Lower lobe of right lung (tissue), 2 donors: ENCODE data around the gene ITPRID1. TPM values are rescaled to one million over a fixed set of nuclear protein-coding genes. Genes with fewer than 3 reads are reported as not detected.
"Not testable (repeated sequence)": the region's sequence is repeated elsewhere in the genome, so short reads cannot be mapped to it uniquely, and the experiment has no call there.

Experiments used
- ATAC-seq, 2 donors: fragments of 200-7000 bp; cut with Tn5 transposase; one replicate each; pipeline ENCODE4 v1.9.1; 2020 to 2022; ENCODE audit warnings: mild to moderate bottlenecking in 2 of 2, moderate library complexity in 2 of 2
- DNase-seq: peaks from one replicate; pipeline ENCODE4 v3.0.0-alpha.2; 2020
- H3K27ac ChIP-seq: fragments of 200-600 bp; one replicate; pipeline ENCODE4 v1.8.0; 2022
- H3K27me3 ChIP-seq: fragments of 200-600 bp; one replicate; pipeline ENCODE4 v1.8.0; 2022; ENCODE audit warnings: low read depth
- H3K36me3 ChIP-seq: fragments of 200-600 bp; one replicate; pipeline ENCODE4 v1.8.0; 2022; ENCODE audit warnings: mild to moderate bottlenecking
- H3K4me1 ChIP-seq: fragments of 200-600 bp; one replicate; pipeline ENCODE4 v1.8.0; 2022
- H3K4me3 ChIP-seq: fragments of 200-600 bp; one replicate; pipeline ENCODE4 v1.8.0; 2022; ENCODE audit warnings: mild to moderate bottlenecking
- H3K9me3 ChIP-seq: fragments of 200-600 bp; one replicate; pipeline ENCODE4 v1.8.0; 2022
- intact Hi-C: fragments of 100-400 bp; cut with DNase I; formaldehyde crosslinking; loops from one replicate; pipeline ENCODE4 v1.11.0; 2022
- total RNA-seq: library from RNA; stranded (reverse); fragmentation: NEBNext Ultra II Directional; extraction: Animal tissue kit (Norgen Biotek cat#: 25700); gene quantifications from one replicate; pipeline ENCODE4 v1.2.1, GENCODE V29; 2021
- TF ChIP-seq, protein P1 (sequence below): fragments of 200-600 bp; IDR thresholded peaks from one replicate; pipeline ENCODE4 v1.8.0; 2022; ENCODE audit warnings: antibody characterized with exemption, mild to moderate bottlenecking
- donor health status: DM: no; HTN: yes; CAD: no; lungs with severe emphysema.

The ITPRID1 gene
- total RNA-seq, 1 donor from 2014 or later = 0.59 TPM

DNA sequence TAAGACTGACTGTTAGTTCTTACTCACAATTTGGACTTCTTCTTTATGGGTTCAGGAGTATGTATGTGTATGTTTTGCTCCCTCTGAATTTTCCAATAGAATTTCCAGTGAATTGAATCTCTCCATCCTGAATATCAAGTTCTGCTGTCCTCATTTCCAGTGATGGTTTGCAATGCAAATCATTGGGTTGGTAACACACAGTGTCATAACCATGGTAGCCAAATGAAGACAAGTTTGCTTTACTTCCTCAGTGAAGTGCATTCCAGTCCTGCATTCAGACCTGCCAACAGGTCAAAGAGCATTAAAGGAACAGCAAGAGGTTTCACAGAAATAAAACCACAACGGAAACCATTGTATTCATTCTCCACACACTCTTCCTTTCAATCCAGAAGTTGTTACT lies 15.2 kb downstream of the ITPRID1 start:
- Histone ChIP-seq H3K4me1 (no peaks in the 10 kb centered on the region), H3K36me3 (no peaks in the 10 kb centered on the region), H3K4me3 (no peak overlapping the region), H3K9me3 (no peaks in the 10 kb centered on the region), H3K27ac (no peak overlapping the region), H3K27me3 (no peaks in the 10 kb centered on the region)
- ATAC-seq = no peak
- TF ChIP-seq, protein P1, sequence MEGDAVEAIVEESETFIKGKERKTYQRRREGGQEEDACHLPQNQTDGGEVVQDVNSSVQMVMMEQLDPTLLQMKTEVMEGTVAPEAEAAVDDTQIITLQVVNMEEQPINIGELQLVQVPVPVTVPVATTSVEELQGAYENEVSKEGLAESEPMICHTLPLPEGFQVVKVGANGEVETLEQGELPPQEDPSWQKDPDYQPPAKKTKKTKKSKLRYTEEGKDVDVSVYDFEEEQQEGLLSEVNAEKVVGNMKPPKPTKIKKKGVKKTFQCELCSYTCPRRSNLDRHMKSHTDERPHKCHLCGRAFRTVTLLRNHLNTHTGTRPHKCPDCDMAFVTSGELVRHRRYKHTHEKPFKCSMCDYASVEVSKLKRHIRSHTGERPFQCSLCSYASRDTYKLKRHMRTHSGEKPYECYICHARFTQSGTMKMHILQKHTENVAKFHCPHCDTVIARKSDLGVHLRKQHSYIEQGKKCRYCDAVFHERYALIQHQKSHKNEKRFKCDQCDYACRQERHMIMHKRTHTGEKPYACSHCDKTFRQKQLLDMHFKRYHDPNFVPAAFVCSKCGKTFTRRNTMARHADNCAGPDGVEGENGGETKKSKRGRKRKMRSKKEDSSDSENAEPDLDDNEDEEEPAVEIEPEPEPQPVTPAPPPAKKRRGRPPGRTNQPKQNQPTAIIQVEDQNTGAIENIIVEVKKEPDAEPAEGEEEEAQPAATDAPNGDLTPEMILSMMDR = no peak
- DNase-seq = no peak
- intact Hi-C loops = no loop called here

DNA sequence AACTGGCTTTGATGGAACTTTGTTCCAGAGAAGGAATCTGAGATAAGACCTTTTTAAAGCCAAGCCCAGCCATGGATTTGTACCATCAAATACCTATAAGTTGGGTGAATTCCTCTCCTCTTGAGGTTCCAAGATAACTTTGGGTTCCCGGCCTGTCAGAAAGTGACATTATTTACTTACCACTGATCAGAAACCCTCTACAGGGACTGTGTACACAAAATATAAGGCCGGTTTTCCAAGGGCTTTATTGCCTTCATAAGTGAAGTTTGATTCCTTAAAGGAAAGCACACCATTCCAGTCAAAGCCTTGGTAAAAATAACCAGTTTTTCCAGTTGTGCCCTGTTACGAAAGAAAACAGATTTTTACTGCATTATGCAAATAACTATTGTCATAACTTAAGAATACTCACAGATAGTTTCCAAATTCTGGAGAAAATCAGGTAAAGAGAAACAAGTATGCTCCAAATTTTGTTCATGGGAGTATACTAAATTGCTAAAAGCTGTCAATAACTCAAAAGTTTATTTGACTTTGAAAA lies 26.8 kb downstream of the ITPRID1 start:
- H3K4me3 ChIP-seq, H3K36me3 ChIP-seq, H3K9me3 ChIP-seq, intact Hi-C loops, H3K27me3 ChIP-seq, ATAC-seq, H3K27ac ChIP-seq, H3K4me1 ChIP-seq, DNase-seq: not testable (repeated sequence)

DNA sequence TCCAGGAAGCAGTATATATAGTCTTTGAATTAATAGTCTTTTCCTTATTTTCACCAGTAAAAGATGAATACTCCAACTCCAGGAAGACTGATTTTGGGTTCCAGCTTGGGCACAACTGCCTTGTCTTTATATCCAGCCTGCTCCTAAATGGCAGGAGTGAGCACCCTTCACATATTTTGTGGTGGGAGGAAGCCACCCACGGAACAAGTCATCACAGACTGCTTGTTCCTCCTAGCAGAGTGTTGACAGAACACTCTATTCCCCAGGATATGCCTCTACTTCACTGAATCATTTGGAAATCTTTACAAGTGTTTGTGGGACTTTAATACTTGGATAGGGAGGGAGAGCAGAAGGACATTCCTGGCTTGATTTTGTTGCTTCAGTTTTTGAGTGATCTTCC lies 31.7 kb downstream of the ITPRID1 start:
- peak; percentile 59 to 62 for ATAC-seq
- Histone ChIP-seq H3K27me3 (no peaks in the 10 kb centered on the region), H3K36me3 (no peaks in the 10 kb centered on the region), H3K4me3 (no peak overlapping the region), H3K27ac (no peak overlapping the region), H3K4me1 (no peaks in the 10 kb centered on the region), H3K9me3 (no peaks in the 10 kb centered on the region)
- no peak for DNase-seq
- intact Hi-C loops = no loop called here
- TF ChIP-seq, protein P1 = no peak

DNA sequence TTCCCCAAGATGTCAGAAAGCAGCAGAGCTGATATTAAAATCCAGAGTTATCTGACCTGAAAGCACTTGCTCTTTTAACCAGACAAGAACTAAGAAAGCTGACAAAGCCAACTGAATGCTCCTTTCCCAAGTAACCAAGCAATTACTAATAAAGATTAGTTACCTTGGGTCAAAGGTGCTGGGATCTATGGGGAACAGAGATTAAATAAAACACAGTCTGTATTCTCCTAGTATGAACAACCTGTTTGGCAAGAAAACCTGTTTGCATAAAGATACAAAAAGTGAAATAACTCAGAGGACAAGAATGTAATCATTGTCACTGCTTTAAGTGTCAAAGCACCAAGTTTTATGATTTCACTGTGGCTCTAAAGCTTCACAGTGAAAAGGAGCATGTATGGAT lies 35.7 kb downstream of the ITPRID1 start:
- Histone ChIP-seq H3K4me3 (no peak overlapping the region), H3K27me3 (no peaks in the 10 kb centered on the region), H3K4me1 (no peaks in the 10 kb centered on the region), H3K27ac (no peak overlapping the region), H3K9me3 (no peaks in the 10 kb centered on the region), H3K36me3 (no peaks in the 10 kb centered on the region)
- ATAC-seq (no peak), DNase-seq (no peak)
- intact Hi-C loops = no loop called here
- TF ChIP-seq, protein P1 = no peak

DNA sequence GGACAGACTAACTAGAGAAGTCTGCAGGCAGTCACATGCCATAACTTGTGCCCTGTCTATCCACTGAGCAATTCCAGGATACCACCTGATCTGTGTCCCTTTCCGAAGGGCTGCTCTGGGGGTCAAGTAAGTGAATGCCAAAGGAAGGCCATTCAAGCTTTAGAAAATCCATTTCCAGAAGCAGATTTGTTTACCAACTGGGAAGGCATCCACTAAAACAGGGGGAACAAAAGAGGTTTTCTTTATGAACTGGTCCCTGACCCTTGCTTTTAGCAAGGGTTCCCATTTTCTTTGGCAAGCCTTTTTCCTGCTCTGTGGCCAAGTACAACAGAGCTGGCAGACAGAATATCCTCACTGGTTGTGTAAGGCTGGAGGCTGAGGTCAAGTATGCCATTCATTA lies 36.5 kb downstream of the ITPRID1 start:
- intact Hi-C loops = no loop called here
- ATAC-seq (no peak), DNase-seq (no peak)
- Histone ChIP-seq H3K4me3 (no peak overlapping the region), H3K27ac (no peak overlapping the region), H3K27me3 (no peaks in the 10 kb centered on the region), H3K9me3 (no peaks in the 10 kb centered on the region), H3K36me3 (no peaks in the 10 kb centered on the region), H3K4me1 (no peaks in the 10 kb centered on the region)
- TF ChIP-seq, protein P1 = no peak

DNA sequence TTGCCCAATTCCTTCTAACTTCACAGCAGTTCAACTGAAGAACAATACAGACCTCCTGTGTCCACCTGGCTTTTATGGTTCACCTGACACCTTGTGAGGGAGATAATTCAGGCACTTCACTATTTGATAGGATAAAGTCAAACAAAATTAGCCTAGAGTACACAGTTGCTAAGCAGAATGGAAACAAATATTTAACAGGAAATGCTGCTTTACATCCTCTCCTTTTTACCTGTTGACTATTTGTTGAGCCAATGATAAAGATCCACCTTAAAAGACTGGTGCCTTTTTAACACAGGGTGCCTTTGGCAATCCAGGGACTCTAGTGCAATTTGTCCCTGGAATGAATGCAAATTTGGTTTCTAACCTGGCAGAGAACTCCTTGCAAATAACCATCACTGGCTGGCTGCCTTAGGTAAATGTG lies 39.8 kb downstream of the ITPRID1 start:
- Histone ChIP-seq H3K36me3 (no peaks in the 10 kb centered on the region), H3K4me3 (no peak overlapping the region), H3K27ac (no peak overlapping the region), H3K9me3 (no peaks in the 10 kb centered on the region), H3K4me1 (no peaks in the 10 kb centered on the region), H3K27me3 (no peaks in the 10 kb centered on the region)
- intact Hi-C loops = no loop called here
- ATAC-seq = peak in 1 of 2 donors; percentile 46
- DNase-seq = no peak
- TF ChIP-seq, protein P1 = no peak
